DND-41 (cell line): ENCODE data around the gene TGM5.

ENCODE experiments used
- ATAC-seq: fragments of 200-7000 bp; cut with Tn5 transposase; 3 replicates; pipeline ENCODE4 v1.9.1; 2021; ENCODE audit warnings: low read depth; ENCODE audit not compliant: insufficient read depth
- DNase-seq: peaks from one replicate; pipeline ENCODE4 v3.0.0-alpha.2; 2020
- H2AFZ ChIP-seq: 2 replicates; pipeline ENCODE4 v1.6.0; 2012; ENCODE audit warnings: low read depth, low read length
- H3K27ac ChIP-seq: 2 replicates; pipeline ENCODE4 v1.5.1; 2012; ENCODE audit warnings: low read length, inconsistent platforms
- H3K27me3 ChIP-seq: fragments of 200-600 bp; sonication (generic); 2 replicates; pipeline ENCODE4 v1.6.0; 2012; ENCODE audit warnings: low read length, mild to moderate bottlenecking, inconsistent platforms; ENCODE audit not compliant: insufficient read depth, poor library complexity
- H3K36me3 ChIP-seq: 2 replicates; pipeline ENCODE4 v1.5.1; 2012; ENCODE audit warnings: low read length, inconsistent platforms; ENCODE audit not compliant: insufficient read depth
- H3K4me1 ChIP-seq: 2 replicates; pipeline ENCODE4 v1.5.1; 2012; ENCODE audit warnings: mild to moderate bottlenecking, low read length; ENCODE audit not compliant: insufficient read depth
- H3K4me2 ChIP-seq: 2 replicates; pipeline ENCODE4 v1.6.0; 2012; ENCODE audit warnings: mild to moderate bottlenecking, moderate library complexity, low read length, inconsistent platforms; ENCODE audit not compliant: insufficient read depth
- H3K4me3 ChIP-seq, 2 experiments: fragments of 200-600 bp in 1 of 2; shearing (Covaris generic) in 1 of 2; 2 replicates each; pipeline ENCODE4 v1.5.1; 2012 to 2016; ENCODE audit warnings: inconsistent platforms in 2 of 2, low read length in 2 of 2, mild to moderate bottlenecking in 2 of 2, low read depth in 1 of 2, moderate library complexity in 1 of 2
- H3K79me2 ChIP-seq: 2 replicates; pipeline ENCODE4 v1.6.0; 2012; ENCODE audit warnings: low read length, inconsistent platforms; ENCODE audit not compliant: insufficient read depth
- H3K9ac ChIP-seq: 2 replicates; pipeline ENCODE4 v1.6.0; 2012; ENCODE audit warnings: low read depth, mild to moderate bottlenecking, inconsistent platforms, low read length, moderate library complexity
- H3K9me3 ChIP-seq: 2 replicates; pipeline ENCODE4 v1.5.1; 2012; ENCODE audit warnings: low read length, moderate library complexity, mild to moderate bottlenecking, inconsistent platforms; ENCODE audit not compliant: insufficient read depth, severe bottlenecking
- H4K20me1 ChIP-seq: 2 replicates; pipeline ENCODE4 v1.6.0; 2012; ENCODE audit warnings: low read length; ENCODE audit not compliant: insufficient read depth
- CTCF ChIP-seq: IDR thresholded peaks from 2 replicates; pipeline ENCODE4 v1.5.1; 2012; ENCODE audit warnings: borderline replicate concordance, low read length, moderate library complexity, mild to moderate bottlenecking; ENCODE audit not compliant: poor library complexity, severe bottlenecking; ENCODE audit errors: extremely low read depth
- EZH2 ChIP-seq: IDR thresholded peaks from 3 replicates; pipeline ENCODE4 v1.6.1; 2012; ENCODE audit warnings: borderline replicate concordance, low read depth, mild to moderate bottlenecking, moderate library complexity, low read length, inconsistent platforms; ENCODE audit not compliant: severe bottlenecking

Gene TGM5

GRCh38 chr15:43189296-43189695 lies 77.4 kb downstream of the TGM5 start:
- Histone ChIP-seq H3K4me1 (peaks cover 30% of the 10 kb centered on the region), H3K9ac (no peak overlapping the region), H4K20me1 (no peaks in the 10 kb centered on the region), H3K9me3 (no peaks in the 10 kb centered on the region), H3K4me2 (no peak overlapping the region), H2AFZ (no peak overlapping the region), H3K36me3 (peaks cover 45% of the 10 kb centered on the region), H3K27me3 (no peaks in the 10 kb centered on the region), H3K27ac (no peak overlapping the region), H3K4me3 (no peak overlapping the region), H3K79me2 (peaks cover 17% of the 10 kb centered on the region)
- ATAC-seq (no peak), DNase-seq (no peak)
- TF ChIP-seq EZH2 (no peak), CTCF (no peak)

GRCh38 chr15:43187544-43188155 lies 79.1 kb downstream of the TGM5 start:
- Histone ChIP-seq H3K27me3 (no peaks in the 10 kb centered on the region), H3K4me2 (peak overlapping the region; percentile 16), H3K27ac (no peak overlapping the region), H3K36me3 (peaks cover 40% of the 10 kb centered on the region), H3K9me3 (no peaks in the 10 kb centered on the region), H4K20me1 (no peaks in the 10 kb centered on the region), H3K4me3 (no peak overlapping the region), H2AFZ (no peak overlapping the region), H3K4me1 (peaks cover 30% of the 10 kb centered on the region), H3K79me2 (peaks cover 17% of the 10 kb centered on the region), H3K9ac (no peak overlapping the region)
- ATAC-seq, result no peak
- DNase-seq, result no peak
- TF ChIP-seq EZH2 (no peak), CTCF (peak; percentile 72)

- H3K4me1 ChIP-seq, result peaks cover 30% of the 10 kb centered on the region
- no peak for TF ChIP-seq CTCF
- no peak for TF ChIP-seq EZH2
- peak overlapping the region; percentile 77 to 92 for H3K4me3 ChIP-seq
- peak overlapping the region; percentile 81 for H3K4me2 ChIP-seq
- DNase-seq (no peak), ATAC-seq (peak; percentile 24)
- H2AFZ ChIP-seq, result peak overlapping the region; percentile 93
- peak overlapping the region; percentile 78 for H3K27ac ChIP-seq
- peak overlapping the region; percentile 73 for H3K9ac ChIP-seq
- H3K79me2 ChIP-seq, result peaks cover 17% of the 10 kb centered on the region
- H3K9me3 ChIP-seq, result no peaks in the 10 kb centered on the region
- H3K27me3 ChIP-seq, result no peaks in the 10 kb centered on the region
- peaks cover 23% of the 10 kb centered on the region for H3K36me3 ChIP-seq
- H4K20me1 ChIP-seq, result no peaks in the 10 kb centered on the region
Measured at GRCh38 chr15:43186003-43186353, 80.8 kb downstream of the TGM5 start.
